Measurements from ENCODE around the gene CARMIL3. TPM values are rescaled to one million over a fixed set of nuclear protein-coding genes. Genes with fewer than 3 reads are reported as not detected.
"Not testable (repeated sequence)": the region's sequence is repeated elsewhere in the genome, so short reads cannot be mapped to it uniquely, and the experiment has no call there.

Gene CARMIL3
- total RNA-seq, 1 experiment from 2014 or later, result 0.71 TPM

- peak; percentile 75 for ATAC-seq
- DNase-seq (ENCODE audit: low read depth, low spot score); H3K79me2 ChIP-seq (ENCODE audit: insufficient read depth, low read length); H3K4me1 ChIP-seq (ENCODE audit: control insufficient read depth in 1 of 2, insufficient read depth in 2 of 2, low read length in 2 of 2); intact Hi-C loops (cut with micrococcal nuclease); H3K9me2 ChIP-seq (ENCODE audit: insufficient read depth); H3K27ac ChIP-seq (ENCODE audit: low read depth, low read length); H2AFZ ChIP-seq (ENCODE audit: low read depth, low read length, poor library complexity, severe bottlenecking); CTCF ChIA-PET; H4K20me1 ChIP-seq (ENCODE audit: insufficient read depth); H3K9ac ChIP-seq (ENCODE audit: low read length); POLR2A ChIA-PET; H3K9me3 ChIP-seq (ENCODE audit: control insufficient read depth in 1 of 2, insufficient read depth in 1 of 2, low read depth in 1 of 2, low read length in 2 of 2); BruUV-seq (replicated peaks); RAD21 ChIA-PET (ENCODE audit: low non-redundant PET in 1 of 2, low total read pairs in 2 of 2, uncharacterized antibody in 2 of 2, unreplicated experiment in 2 of 2); H3K36me3 ChIP-seq (ENCODE audit: control insufficient read depth in 1 of 2, insufficient read depth in 2 of 2, low read length in 2 of 2); H3K4me2 ChIP-seq (ENCODE audit: low read length); H3K27me3 ChIP-seq (ENCODE audit: insufficient read depth, low read length); H3K4me3 ChIP-seq (replicated peaks in 1 of 2; ENCODE audit: low read depth in 1 of 2, low read length in 2 of 2): not testable (repeated sequence)
Observed at GRCh38 chr14:24006817-24007652, 44.8 kb upstream of the CARMIL3 start.

DNA sequence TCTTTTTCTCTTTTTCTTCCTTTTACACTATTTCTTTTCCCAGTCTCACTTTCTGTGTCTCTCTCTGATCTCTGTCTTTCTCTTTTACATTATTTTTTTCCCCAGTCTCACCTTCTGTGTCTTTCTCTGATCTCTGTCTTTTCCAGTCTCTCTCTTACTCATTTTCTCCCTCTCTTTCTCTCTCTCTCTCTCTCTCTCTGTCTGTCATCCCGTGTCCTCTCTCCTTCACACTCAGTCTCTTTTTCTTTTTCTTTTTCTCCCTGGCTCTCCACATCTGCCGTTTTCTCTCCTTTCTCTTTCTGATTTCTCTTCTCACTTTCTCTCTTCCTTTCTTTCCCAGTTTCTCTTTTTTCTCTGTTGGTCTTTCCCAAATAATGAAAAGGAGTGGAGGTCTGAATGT is 40.8 kb upstream of the CARMIL3 start:
- intact Hi-C loops (cut with micrococcal nuclease), result loop anchor here (5.0 to 10.0 kb wide), 2 partner anchors 56 to 286 kb away; partner anchors contain the start of genes DHRS1, DHRS4 and NOP9
- no peaks in the 10 kb centered on the region for H3K27me3 ChIP-seq (ENCODE audit: insufficient read depth, low read length)
- RAD21 ChIA-PET (ENCODE audit: low non-redundant PET in 1 of 2, low total read pairs in 2 of 2, uncharacterized antibody in 2 of 2, unreplicated experiment in 2 of 2), result no interaction called here
- H3K4me2 ChIP-seq (ENCODE audit: low read length), result no peak overlapping the region
- no peaks in the 10 kb centered on the region for H3K9me2 ChIP-seq (ENCODE audit: insufficient read depth)
- no peak overlapping the region for H3K27ac ChIP-seq (ENCODE audit: low read depth, low read length)
- H3K9ac ChIP-seq (ENCODE audit: low read length), result no peak overlapping the region
- peaks cover 0 to 4% of the 10 kb centered on the region in 2 experiments; a peak in 1 of 4 replicates for H3K4me1 ChIP-seq (ENCODE audit: control insufficient read depth in 1 of 2, insufficient read depth in 2 of 2, low read length in 2 of 2)
- CTCF ChIA-PET, result no interaction called here
- ATAC-seq (no peak), DNase-seq (ENCODE audit: low read depth, low spot score) (no peak)
- no TSS peak for BruUV-seq (replicated peaks)
- no peak overlapping the region for H3K4me3 ChIP-seq (replicated peaks in 1 of 2; ENCODE audit: low read depth in 1 of 2, low read length in 2 of 2)
- POLR2A ChIA-PET, result no interaction called here
- H3K79me2 ChIP-seq (ENCODE audit: insufficient read depth, low read length), result no peaks in the 10 kb centered on the region
- H4K20me1 ChIP-seq (ENCODE audit: insufficient read depth), result no peaks in the 10 kb centered on the region
- H2AFZ ChIP-seq (ENCODE audit: low read depth, low read length, poor library complexity, severe bottlenecking), result no peak overlapping the region
- H3K9me3 ChIP-seq (ENCODE audit: control insufficient read depth in 1 of 2, insufficient read depth in 1 of 2, low read depth in 1 of 2, low read length in 2 of 2), result no peaks in the 10 kb centered on the region
- H3K36me3 ChIP-seq (ENCODE audit: control insufficient read depth in 1 of 2, insufficient read depth in 2 of 2, low read length in 2 of 2), result no peaks in the 10 kb centered on the region
- TF ChIP-seq ATF3 (IDR thresholded peaks at IDR 0.05) (no peak), CEBPB (IDR thresholded peaks at IDR 0.05; ENCODE audit: low read depth) (no peak), CBX3 (IDR thresholded peaks at IDR 0.05; ENCODE audit: low read depth) (no peak), SP1 (IDR thresholded peaks at IDR 0.05; ENCODE audit: low read depth) (no peak), ELF1 (IDR thresholded peaks at IDR 0.05; ENCODE audit: borderline replicate concordance, low read depth) (no peak), CTCF (IDR thresholded peaks at IDR 0.05 in 2 of 3, conservative IDR thresholded peaks at IDR 0.05 in 1 of 3; ENCODE audit: borderline replicate concordance in 1 of 3, insufficient read depth in 1 of 3, low read depth in 2 of 3, low read length in 2 of 3) (no peak), TCF7L2 (IDR thresholded peaks at IDR 0.05; ENCODE audit: borderline replicate concordance, extremely low read depth, insufficient read depth, insufficient read length) (no peak), SRF (IDR thresholded peaks at IDR 0.05; ENCODE audit: low read depth) (no peak), JUND (IDR thresholded peaks at IDR 0.05) (no peak), POLR2A (IDR thresholded peaks at IDR 0.05; ENCODE audit: borderline replicate concordance, extremely low read depth, insufficient read depth, insufficient read length) (no peak), EZH2 (IDR thresholded peaks at IDR 0.05) (no peak), FOSL1 (IDR thresholded peaks at IDR 0.05; ENCODE audit: low read depth) (no peak), YY1 (IDR thresholded peaks at IDR 0.05; ENCODE audit: extremely low read depth, insufficient replicate concordance, low read depth, low read length) (no peak), POLR2AphosphoS5 (IDR thresholded peaks at IDR 0.05; ENCODE audit: low read depth, low read length) (no peak)
- TF ChIP-seq, protein P1, sequence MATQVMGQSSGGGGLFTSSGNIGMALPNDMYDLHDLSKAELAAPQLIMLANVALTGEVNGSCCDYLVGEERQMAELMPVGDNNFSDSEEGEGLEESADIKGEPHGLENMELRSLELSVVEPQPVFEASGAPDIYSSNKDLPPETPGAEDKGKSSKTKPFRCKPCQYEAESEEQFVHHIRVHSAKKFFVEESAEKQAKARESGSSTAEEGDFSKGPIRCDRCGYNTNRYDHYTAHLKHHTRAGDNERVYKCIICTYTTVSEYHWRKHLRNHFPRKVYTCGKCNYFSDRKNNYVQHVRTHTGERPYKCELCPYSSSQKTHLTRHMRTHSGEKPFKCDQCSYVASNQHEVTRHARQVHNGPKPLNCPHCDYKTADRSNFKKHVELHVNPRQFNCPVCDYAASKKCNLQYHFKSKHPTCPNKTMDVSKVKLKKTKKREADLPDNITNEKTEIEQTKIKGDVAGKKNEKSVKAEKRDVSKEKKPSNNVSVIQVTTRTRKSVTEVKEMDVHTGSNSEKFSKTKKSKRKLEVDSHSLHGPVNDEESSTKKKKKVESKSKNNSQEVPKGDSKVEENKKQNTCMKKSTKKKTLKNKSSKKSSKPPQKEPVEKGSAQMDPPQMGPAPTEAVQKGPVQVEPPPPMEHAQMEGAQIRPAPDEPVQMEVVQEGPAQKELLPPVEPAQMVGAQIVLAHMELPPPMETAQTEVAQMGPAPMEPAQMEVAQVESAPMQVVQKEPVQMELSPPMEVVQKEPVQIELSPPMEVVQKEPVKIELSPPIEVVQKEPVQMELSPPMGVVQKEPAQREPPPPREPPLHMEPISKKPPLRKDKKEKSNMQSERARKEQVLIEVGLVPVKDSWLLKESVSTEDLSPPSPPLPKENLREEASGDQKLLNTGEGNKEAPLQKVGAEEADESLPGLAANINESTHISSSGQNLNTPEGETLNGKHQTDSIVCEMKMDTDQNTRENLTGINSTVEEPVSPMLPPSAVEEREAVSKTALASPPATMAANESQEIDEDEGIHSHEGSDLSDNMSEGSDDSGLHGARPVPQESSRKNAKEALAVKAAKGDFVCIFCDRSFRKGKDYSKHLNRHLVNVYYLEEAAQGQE (IDR thresholded peaks at IDR 0.05; ENCODE audit: low read depth), result no peak

Data from HCT116 (cell line).